Measurements from ENCODE around the gene ELMOD1.
"Not testable (repeated sequence)": the region's sequence is repeated elsewhere in the genome, so short reads cannot be mapped to it uniquely, and the experiment has no call there.

DNA sequence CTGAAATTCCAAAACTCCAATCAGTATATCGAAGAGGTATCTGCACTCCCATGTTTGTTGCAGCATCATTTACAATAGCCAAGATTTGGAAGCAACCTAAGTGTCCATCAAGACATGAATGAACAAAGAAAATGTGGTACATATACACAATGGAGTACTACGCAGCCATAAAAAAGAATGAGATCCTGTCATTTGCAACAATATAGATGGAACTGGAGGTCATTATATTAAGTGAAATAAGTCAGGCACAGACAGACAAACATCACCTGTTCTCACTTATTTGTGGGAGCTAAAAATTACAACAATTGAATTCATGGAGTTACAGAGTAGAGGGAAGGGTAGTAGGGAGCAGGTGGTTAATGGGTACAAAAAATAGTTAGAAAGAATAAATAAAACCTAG, 11.8 kb upstream of the ELMOD1 start:
- TF ChIP-seq POLR2AphosphoS5, CTCF, EP300 (IDR thresholded peaks at IDR 0.05): not testable (repeated sequence)
